Liver (tissue), 9 donors: Measurements from ENCODE around the gene SELENOH. TPM values are rescaled to one million over a fixed set of nuclear protein-coding genes. Genes with fewer than 3 reads are reported as not detected.

Experiments
- DNase-seq: peaks from one replicate; pipeline ENCODE4 v3.0.0-alpha.2; 2017; ENCODE audit warnings: low spot score
- H3K27ac ChIP-seq, 2 donors: one replicate each; pipeline ENCODE4 v1.7.0; 2013; ENCODE audit warnings: inconsistent platforms in 2 of 2, low read length in 2 of 2, control low read depth in 1 of 2, low read depth in 1 of 2, mild to moderate bottlenecking in 1 of 2
- H3K27me3 ChIP-seq, 4 donors: one replicate each; pipeline versions ENCODE4 v1.6.1 to v1.7.0; 2013; ENCODE audit warnings: low read length in 3 of 4, inconsistent platforms in 1 of 4, mild to moderate bottlenecking in 1 of 4, moderate library complexity in 1 of 4; ENCODE audit not compliant: control insufficient read depth in 4 of 4, insufficient read depth in 4 of 4
- H3K36me3 ChIP-seq, 4 donors: one replicate each; pipeline versions ENCODE4 v1.6.1 to v1.7.0; 2013; ENCODE audit warnings: low read length in 3 of 4, mild to moderate bottlenecking in 3 of 4, low read depth in 1 of 4, moderate library complexity in 1 of 4; ENCODE audit not compliant: control insufficient read depth in 4 of 4, insufficient read depth in 3 of 4
- H3K4me1 ChIP-seq, 4 donors: one replicate each; pipeline versions ENCODE4 v1.6.1 to v1.7.0; 2013; ENCODE audit warnings: low read length in 3 of 4, mild to moderate bottlenecking in 3 of 4, moderate library complexity in 1 of 4; ENCODE audit not compliant: control insufficient read depth in 4 of 4, insufficient read depth in 4 of 4
- H3K4me3 ChIP-seq, 3 donors: one replicate each; pipeline versions ENCODE4 v1.6.1 to v1.7.0; 2013; ENCODE audit warnings: low read length in 3 of 3, control low read depth in 1 of 3, low read depth in 1 of 3, mild to moderate bottlenecking in 1 of 3
- H3K9ac ChIP-seq, 2 donors: one replicate each; pipeline ENCODE4 v1.7.0; 2013; ENCODE audit warnings: low read length in 2 of 2, mild to moderate bottlenecking in 2 of 2, moderate library complexity in 2 of 2, control low read depth in 1 of 2, low read depth in 1 of 2
- H3K9me3 ChIP-seq, 4 donors: one replicate each; pipeline versions ENCODE4 v1.6.1 to v1.7.0; 2013; ENCODE audit warnings: low read length in 3 of 4; ENCODE audit not compliant: control insufficient read depth in 4 of 4
- EGR1 ChIP-seq, 2 donors: IDR thresholded peaks; 2 replicates each; pipeline ENCODE4 v1.6.1; 2016 to 2018; ENCODE audit warnings: antibody characterized with exemption in 2 of 2, low read depth in 2 of 2
- FOXA1 ChIP-seq: IDR thresholded peaks from 2 replicates; pipeline ENCODE4 v1.6.1; 2016; ENCODE audit warnings: antibody characterized with exemption
- FOXA2 ChIP-seq: IDR thresholded peaks from 2 replicates; pipeline ENCODE4 v1.6.1; 2016; ENCODE audit warnings: antibody characterized with exemption
- GABPA ChIP-seq, 2 donors: IDR thresholded peaks in 1 of 2; conservative IDR thresholded peaks in 1 of 2; 2 replicates each; pipeline ENCODE4 v1.6.1; 2016; ENCODE audit warnings: antibody characterized with exemption in 2 of 2, mild to moderate bottlenecking in 1 of 2, moderate library complexity in 1 of 2
- HNF4A ChIP-seq, 2 donors: conservative IDR thresholded peaks; 2 replicates each; pipeline ENCODE4 v1.6.1; 2016; ENCODE audit warnings: antibody characterized with exemption in 2 of 2, mild to moderate bottlenecking in 2 of 2
- HNF4G ChIP-seq: IDR thresholded peaks from 2 replicates; pipeline ENCODE4 v1.6.1; 2016; ENCODE audit warnings: antibody characterized with exemption
- JUND ChIP-seq, 2 donors: IDR thresholded peaks; 2 replicates each; pipeline ENCODE4 v1.6.1; 2016; ENCODE audit warnings: antibody characterized with exemption in 2 of 2
- NR2F2 ChIP-seq: IDR thresholded peaks from 2 replicates; pipeline ENCODE4 v1.6.1; 2016; ENCODE audit warnings: antibody characterized with exemption
- RAD21 ChIP-seq, 2 donors: IDR thresholded peaks; 2 replicates each; pipeline ENCODE4 v1.6.1; 2016; ENCODE audit warnings: antibody characterized with exemption in 2 of 2, mild to moderate bottlenecking in 2 of 2
- RXRA ChIP-seq, 2 donors: IDR thresholded peaks; 2 replicates each; pipeline ENCODE4 v1.6.1; 2017 to 2018; ENCODE audit warnings: antibody characterized with exemption in 2 of 2, mild to moderate bottlenecking in 1 of 2
- SP1 ChIP-seq: IDR thresholded peaks from 2 replicates; pipeline ENCODE4 v1.6.1; 2018; ENCODE audit warnings: antibody characterized with exemption, mild to moderate bottlenecking
- TAF1 ChIP-seq: conservative IDR thresholded peaks from 2 replicates; pipeline ENCODE4 v1.6.1; 2016; ENCODE audit warnings: antibody characterized with exemption, mild to moderate bottlenecking
- YY1 ChIP-seq: IDR thresholded peaks from 2 replicates; pipeline ENCODE4 v1.6.1; 2016; ENCODE audit warnings: antibody characterized with exemption, mild to moderate bottlenecking
- WGBS: extraction: QIAGEN DNeasy Blood & Tissue Kit; methylation state at CpG from one replicate; pipeline ENCODE4 v1.1.7; 2013; 5-methylcytosine and 5-hydroxymethylcytosine counted together
- polyA plus RNA-seq, 2 donors: library from polyadenylated mRNA; stranded (reverse) in 1 of 2; unstranded in 1 of 2; fragments of 200-250 nt in 1 of 2; fragments of >200 nt in 1 of 2; fragmentation: Nextera tagmentation in 1 of 2; extraction: Ambion mirVana in 1 of 2; gene quantifications; one replicate each; pipeline versions ENCODE4 v1.2.1 to v1.2.3, GENCODE V29; 2013 to 2015
- total RNA-seq, 2 donors: library from RNA; depleted of rRNA; stranded (reverse); fragments of >200 nt; gene quantifications; one replicate each; pipeline ENCODE4 v1.2.3, GENCODE V29; 2014
- TF ChIP-seq, protein P1 (sequence below): fragments of 150-350 bp; IDR thresholded peaks from 2 replicates; pipeline ENCODE4 v1.5.1; 2017; ENCODE audit warnings: improper control_type of control experiment, low read depth, low read length; ENCODE audit not compliant: missing input control
- TF ChIP-seq, protein P2 (sequence below): IDR thresholded peaks from 2 replicates; pipeline ENCODE4 v1.6.1; 2016; ENCODE audit warnings: antibody characterized with exemption
- TF ChIP-seq, protein P3 (sequence below): IDR thresholded peaks from 2 replicates; pipeline ENCODE4 v1.6.1; 2016; ENCODE audit warnings: antibody characterized with exemption
- TF ChIP-seq, protein P4 (sequence below): IDR thresholded peaks from 2 replicates; pipeline ENCODE4 v1.6.1; 2016; ENCODE audit warnings: antibody characterized with exemption
- TF ChIP-seq, protein P5 (sequence below): IDR thresholded peaks from 2 replicates; pipeline ENCODE4 v1.6.1; 2016; ENCODE audit warnings: antibody characterized with exemption, mild to moderate bottlenecking
- donor health status: healthy.
- donor health status: healthy.
- donor health status: healthy.
- donor health status: healthy.
- donor health status: healthy.

Gene SELENOH
- total and polyA plus RNA-seq, 4 donors = 42.2 to 129 (median 71.4) TPM

DNA sequence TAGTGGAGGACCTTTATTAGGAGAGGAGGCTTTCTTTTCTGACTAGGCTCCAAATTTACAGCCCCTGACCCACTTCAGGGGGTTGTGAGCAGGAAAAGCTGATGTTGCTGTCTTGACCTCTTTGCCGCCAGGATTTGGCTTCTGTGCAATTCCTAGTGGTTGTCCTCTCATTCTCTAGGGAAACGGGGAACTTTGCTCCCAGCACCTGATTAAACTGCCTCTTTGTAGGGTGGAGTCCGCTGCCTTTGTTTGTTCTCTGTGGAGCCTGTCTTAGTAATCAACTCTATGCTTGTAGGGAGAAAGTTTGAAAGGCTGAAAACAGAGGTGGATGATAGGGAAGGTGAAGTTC, 36.7 kb downstream of the SELENOH start (continued):
- TF ChIP-seq, protein P1, sequence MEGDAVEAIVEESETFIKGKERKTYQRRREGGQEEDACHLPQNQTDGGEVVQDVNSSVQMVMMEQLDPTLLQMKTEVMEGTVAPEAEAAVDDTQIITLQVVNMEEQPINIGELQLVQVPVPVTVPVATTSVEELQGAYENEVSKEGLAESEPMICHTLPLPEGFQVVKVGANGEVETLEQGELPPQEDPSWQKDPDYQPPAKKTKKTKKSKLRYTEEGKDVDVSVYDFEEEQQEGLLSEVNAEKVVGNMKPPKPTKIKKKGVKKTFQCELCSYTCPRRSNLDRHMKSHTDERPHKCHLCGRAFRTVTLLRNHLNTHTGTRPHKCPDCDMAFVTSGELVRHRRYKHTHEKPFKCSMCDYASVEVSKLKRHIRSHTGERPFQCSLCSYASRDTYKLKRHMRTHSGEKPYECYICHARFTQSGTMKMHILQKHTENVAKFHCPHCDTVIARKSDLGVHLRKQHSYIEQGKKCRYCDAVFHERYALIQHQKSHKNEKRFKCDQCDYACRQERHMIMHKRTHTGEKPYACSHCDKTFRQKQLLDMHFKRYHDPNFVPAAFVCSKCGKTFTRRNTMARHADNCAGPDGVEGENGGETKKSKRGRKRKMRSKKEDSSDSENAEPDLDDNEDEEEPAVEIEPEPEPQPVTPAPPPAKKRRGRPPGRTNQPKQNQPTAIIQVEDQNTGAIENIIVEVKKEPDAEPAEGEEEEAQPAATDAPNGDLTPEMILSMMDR = no peak
- no peak for TF ChIP-seq FOXA2
- peak; percentile 19 to 33 for TF ChIP-seq JUND (IDR thresholded peaks at IDR 0.05)
- no peak for TF ChIP-seq FOXA1
- peak; percentile 72 for TF ChIP-seq HNF4G
- no peak for TF ChIP-seq GABPA (IDR thresholded peaks at IDR 0.05 in 1 of 2, conservative IDR thresholded peaks at IDR 0.05 in 1 of 2)
- peak; percentile 87 for TF ChIP-seq HNF4A (conservative IDR thresholded peaks at IDR 0.05)
- TF ChIP-seq, protein P2, sequence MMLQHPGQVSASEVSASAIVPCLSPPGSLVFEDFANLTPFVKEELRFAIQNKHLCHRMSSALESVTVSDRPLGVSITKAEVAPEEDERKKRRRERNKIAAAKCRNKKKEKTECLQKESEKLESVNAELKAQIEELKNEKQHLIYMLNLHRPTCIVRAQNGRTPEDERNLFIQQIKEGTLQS = no peak
- peak in 1 of 2 donors; percentile 43 for TF ChIP-seq RXRA (IDR thresholded peaks at IDR 0.05)
- no peak for TF ChIP-seq NR2F2
- TF ChIP-seq YY1 = peak; percentile 40
- TF ChIP-seq, protein P3, sequence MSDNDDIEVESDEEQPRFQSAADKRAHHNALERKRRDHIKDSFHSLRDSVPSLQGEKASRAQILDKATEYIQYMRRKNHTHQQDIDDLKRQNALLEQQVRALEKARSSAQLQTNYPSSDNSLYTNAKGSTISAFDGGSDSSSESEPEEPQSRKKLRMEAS = peak; percentile 38
- TF ChIP-seq EGR1 (IDR thresholded peaks at IDR 0.05; ENCODE audit: low read depth in 2 of 2) = peak in 1 of 2 donors; percentile 9

DNA sequence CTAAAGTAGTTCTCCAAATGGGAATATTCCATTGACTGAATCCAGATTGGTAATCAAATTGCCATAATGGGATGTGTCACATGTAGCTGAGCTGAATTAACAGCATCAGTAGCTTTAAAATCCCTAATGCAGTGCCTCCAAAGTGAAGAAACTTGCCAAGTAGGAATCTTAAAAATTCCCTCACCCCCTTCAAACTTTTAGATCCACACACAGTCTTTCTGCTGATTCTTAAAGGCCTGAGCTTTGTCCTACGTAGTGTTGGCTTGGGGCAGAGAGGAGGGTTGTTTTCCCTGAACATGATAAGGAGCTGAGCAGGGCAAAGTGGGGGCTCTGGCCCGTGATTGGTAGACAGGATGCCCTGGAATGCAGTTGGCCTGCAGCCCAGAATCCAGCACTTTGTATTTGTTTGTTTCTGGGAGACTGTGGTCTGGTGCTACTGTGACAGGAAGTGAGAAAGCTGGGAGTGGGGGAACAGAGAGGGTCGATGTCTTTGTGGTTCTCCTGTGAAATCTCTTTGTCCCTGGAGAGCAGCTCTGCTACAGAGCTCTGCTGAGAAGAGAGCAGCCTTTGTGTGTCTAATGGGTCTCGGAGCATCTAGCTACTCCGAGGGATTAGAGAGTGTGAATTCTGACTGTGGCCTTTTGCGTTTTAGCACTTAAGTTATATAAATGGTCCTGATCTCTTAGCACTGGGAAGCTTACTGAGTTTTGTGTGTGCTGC, 37.2 kb downstream of the SELENOH start:
- Histone ChIP-seq H3K36me3 (no peaks in the 10 kb centered on the region), H3K9ac (peak overlapping the region in 1 of 2 donors; percentile 84), H3K9me3 (no peaks in the 10 kb centered on the region), H3K4me3 (peak overlapping the region; percentile 5 to 43 (median 33)), H3K27ac (peak overlapping the region; percentile 86 to 87), H3K4me1 (peaks cover 14 to 74% (median 63%) of the 10 kb centered on the region in 4 donors), H3K27me3 (no peaks in the 10 kb centered on the region)
- TF ChIP-seq FOXA1 (no peak), EGR1 (IDR thresholded peaks at IDR 0.05; ENCODE audit: low read depth in 2 of 2) (peak in 1 of 2 donors; percentile 52), RAD21 (IDR thresholded peaks at IDR 0.05) (peak; percentile 10 to 33), YY1 (no peak), SP1 (peak; percentile 82), RXRA (IDR thresholded peaks at IDR 0.05) (peak; percentile 66 to 69), NR2F2 (peak; percentile 68), HNF4A (conservative IDR thresholded peaks at IDR 0.05) (peak; percentile 41 to 62), FOXA2 (peak; percentile 19), GABPA (IDR thresholded peaks at IDR 0.05 in 1 of 2, conservative IDR thresholded peaks at IDR 0.05 in 1 of 2) (peak in 1 of 2 donors; percentile 54), JUND (IDR thresholded peaks at IDR 0.05) (peak; percentile 40 to 61), TAF1 (peak; percentile 63), HNF4G (peak; percentile 21)
- TF ChIP-seq, protein P4, sequence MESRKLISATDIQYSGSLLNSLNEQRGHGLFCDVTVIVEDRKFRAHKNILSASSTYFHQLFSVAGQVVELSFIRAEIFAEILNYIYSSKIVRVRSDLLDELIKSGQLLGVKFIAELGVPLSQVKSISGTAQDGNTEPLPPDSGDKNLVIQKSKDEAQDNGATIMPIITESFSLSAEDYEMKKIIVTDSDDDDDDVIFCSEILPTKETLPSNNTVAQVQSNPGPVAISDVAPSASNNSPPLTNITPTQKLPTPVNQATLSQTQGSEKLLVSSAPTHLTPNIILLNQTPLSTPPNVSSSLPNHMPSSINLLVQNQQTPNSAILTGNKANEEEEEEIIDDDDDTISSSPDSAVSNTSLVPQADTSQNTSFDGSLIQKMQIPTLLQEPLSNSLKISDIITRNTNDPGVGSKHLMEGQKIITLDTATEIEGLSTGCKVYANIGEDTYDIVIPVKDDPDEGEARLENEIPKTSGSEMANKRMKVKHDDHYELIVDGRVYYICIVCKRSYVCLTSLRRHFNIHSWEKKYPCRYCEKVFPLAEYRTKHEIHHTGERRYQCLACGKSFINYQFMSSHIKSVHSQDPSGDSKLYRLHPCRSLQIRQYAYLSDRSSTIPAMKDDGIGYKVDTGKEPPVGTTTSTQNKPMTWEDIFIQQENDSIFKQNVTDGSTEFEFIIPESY = peak; percentile 52
- TF ChIP-seq, protein P5, sequence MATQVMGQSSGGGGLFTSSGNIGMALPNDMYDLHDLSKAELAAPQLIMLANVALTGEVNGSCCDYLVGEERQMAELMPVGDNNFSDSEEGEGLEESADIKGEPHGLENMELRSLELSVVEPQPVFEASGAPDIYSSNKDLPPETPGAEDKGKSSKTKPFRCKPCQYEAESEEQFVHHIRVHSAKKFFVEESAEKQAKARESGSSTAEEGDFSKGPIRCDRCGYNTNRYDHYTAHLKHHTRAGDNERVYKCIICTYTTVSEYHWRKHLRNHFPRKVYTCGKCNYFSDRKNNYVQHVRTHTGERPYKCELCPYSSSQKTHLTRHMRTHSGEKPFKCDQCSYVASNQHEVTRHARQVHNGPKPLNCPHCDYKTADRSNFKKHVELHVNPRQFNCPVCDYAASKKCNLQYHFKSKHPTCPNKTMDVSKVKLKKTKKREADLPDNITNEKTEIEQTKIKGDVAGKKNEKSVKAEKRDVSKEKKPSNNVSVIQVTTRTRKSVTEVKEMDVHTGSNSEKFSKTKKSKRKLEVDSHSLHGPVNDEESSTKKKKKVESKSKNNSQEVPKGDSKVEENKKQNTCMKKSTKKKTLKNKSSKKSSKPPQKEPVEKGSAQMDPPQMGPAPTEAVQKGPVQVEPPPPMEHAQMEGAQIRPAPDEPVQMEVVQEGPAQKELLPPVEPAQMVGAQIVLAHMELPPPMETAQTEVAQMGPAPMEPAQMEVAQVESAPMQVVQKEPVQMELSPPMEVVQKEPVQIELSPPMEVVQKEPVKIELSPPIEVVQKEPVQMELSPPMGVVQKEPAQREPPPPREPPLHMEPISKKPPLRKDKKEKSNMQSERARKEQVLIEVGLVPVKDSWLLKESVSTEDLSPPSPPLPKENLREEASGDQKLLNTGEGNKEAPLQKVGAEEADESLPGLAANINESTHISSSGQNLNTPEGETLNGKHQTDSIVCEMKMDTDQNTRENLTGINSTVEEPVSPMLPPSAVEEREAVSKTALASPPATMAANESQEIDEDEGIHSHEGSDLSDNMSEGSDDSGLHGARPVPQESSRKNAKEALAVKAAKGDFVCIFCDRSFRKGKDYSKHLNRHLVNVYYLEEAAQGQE = peak; percentile 20
- TF ChIP-seq, protein P2 = no peak
- TF ChIP-seq, protein P1 = no peak
- TF ChIP-seq, protein P3 = peak; percentile 45
- DNase-seq = peak; percentile 77
- 10% methylated on average over 6 of the region's 6 CpGs for WGBS
